ENCODE data around the gene TET2. TPM values are rescaled to one million over a fixed set of nuclear protein-coding genes. Genes with fewer than 3 reads are reported as not detected.

The TET2 gene
- total RNA-seq, 2 experiments from 2014 or later, result 0.19 TPM; not detected in 1

DNA sequence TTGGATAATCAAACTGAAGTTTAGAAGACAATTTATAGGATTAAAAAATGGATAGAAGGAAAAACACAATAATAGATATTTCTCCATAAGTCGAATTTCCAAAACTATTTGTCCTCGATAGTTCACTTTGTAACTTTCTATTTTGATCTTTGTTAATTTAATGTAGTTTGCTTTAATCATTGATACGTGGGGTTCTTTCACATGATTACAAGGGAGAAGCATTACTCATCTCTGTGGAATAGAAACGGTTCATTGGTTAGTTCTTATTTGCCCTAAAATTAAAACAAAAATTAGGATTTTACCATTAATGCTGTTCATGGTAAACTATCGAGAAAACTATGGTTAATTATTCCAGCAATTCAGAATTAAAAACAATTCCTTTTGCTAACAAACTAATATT is 2.1 kb downstream of the TET2 start:
- Histone ChIP-seq H3K27ac (ENCODE audit: low read depth, low read length, poor library complexity, severe bottlenecking) (no peak overlapping the region), H3K36me3 (ENCODE audit: insufficient read depth, low read length) (no peaks in the 10 kb centered on the region), H3K9me2 (ENCODE audit: insufficient read depth, low read length) (no peaks in the 10 kb centered on the region), H4K20me1 (ENCODE audit: insufficient read depth, low read length) (peaks cover 4% of the 10 kb centered on the region; the same call in 1 of the 2 replicates), H3K4me1 (ENCODE audit: insufficient read depth, low read length, poor library complexity, severe bottlenecking) (peaks cover 10% of the 10 kb centered on the region), H3K9me3 (ENCODE audit: low read length) (no peaks in the 10 kb centered on the region), H3K79me2 (ENCODE audit: insufficient read depth, low read depth, low read length) (no peaks in the 10 kb centered on the region), H2AFZ (ENCODE audit: low read length) (no peak overlapping the region), H3K4me3 (ENCODE audit: low read depth, low read length, poor library complexity, severe bottlenecking) (no peak overlapping the region), H3K4me2 (ENCODE audit: low read length) (no peak overlapping the region)
- intact Hi-C loops (cut with micrococcal nuclease; ENCODE audit: unreplicated experiment), result loop anchor here (5.0 kb wide), 1 partner anchor 426 kb away; no protein-coding TSS in a partner anchor
- TF ChIP-seq, protein P1, sequence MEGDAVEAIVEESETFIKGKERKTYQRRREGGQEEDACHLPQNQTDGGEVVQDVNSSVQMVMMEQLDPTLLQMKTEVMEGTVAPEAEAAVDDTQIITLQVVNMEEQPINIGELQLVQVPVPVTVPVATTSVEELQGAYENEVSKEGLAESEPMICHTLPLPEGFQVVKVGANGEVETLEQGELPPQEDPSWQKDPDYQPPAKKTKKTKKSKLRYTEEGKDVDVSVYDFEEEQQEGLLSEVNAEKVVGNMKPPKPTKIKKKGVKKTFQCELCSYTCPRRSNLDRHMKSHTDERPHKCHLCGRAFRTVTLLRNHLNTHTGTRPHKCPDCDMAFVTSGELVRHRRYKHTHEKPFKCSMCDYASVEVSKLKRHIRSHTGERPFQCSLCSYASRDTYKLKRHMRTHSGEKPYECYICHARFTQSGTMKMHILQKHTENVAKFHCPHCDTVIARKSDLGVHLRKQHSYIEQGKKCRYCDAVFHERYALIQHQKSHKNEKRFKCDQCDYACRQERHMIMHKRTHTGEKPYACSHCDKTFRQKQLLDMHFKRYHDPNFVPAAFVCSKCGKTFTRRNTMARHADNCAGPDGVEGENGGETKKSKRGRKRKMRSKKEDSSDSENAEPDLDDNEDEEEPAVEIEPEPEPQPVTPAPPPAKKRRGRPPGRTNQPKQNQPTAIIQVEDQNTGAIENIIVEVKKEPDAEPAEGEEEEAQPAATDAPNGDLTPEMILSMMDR (conservative IDR thresholded peaks at IDR 0.05; ENCODE audit: low read length), result no peak
- no peak for TF ChIP-seq EZH2phosphoT487 (IDR thresholded peaks at IDR 0.05; ENCODE audit: borderline replicate concordance, low read depth, low read length)
- DNase-seq (ENCODE audit: low spot score), result no peak
- POLR2A ChIA-PET, result no interaction called here
- no TSS peak for BruUV-seq (replicated peaks)
- CTCF ChIA-PET (ENCODE audit: unreplicated experiment), result no interaction called here

DNA sequence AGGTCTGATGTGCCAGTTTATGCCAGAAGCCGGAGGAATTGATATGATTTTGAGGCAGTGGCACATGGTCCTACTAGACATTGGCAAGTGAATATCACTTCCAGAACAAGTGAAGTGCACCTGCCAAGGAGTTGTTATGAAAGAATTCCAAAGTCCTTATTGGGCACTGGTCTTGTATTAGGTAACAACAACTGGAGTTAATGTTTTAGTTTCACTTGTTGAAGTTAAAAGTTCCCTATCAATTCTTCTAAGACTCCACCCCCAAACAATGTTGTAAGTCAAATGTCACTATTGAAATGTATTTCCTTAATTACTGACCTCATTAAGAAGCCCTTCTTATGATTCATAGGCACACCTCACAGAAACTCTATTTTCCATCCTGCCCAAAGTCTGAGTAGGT is 3.1 kb downstream of the TET2 start:
- Histone ChIP-seq H3K4me3 (ENCODE audit: low read depth, low read length, poor library complexity, severe bottlenecking) (no peak overlapping the region), H3K4me2 (ENCODE audit: low read length) (no peak overlapping the region), H3K36me3 (ENCODE audit: insufficient read depth, low read length) (no peaks in the 10 kb centered on the region), H2AFZ (ENCODE audit: low read length) (no peak overlapping the region), H3K79me2 (ENCODE audit: insufficient read depth, low read depth, low read length) (no peaks in the 10 kb centered on the region), H3K27ac (ENCODE audit: low read depth, low read length, poor library complexity, severe bottlenecking) (no peak overlapping the region), H4K20me1 (ENCODE audit: insufficient read depth, low read length) (peaks cover 4% of the 10 kb centered on the region; the same call in 1 of the 2 replicates), H3K9me2 (ENCODE audit: insufficient read depth, low read length) (no peaks in the 10 kb centered on the region), H3K4me1 (ENCODE audit: insufficient read depth, low read length, poor library complexity, severe bottlenecking) (peaks cover 10% of the 10 kb centered on the region), H3K9me3 (ENCODE audit: low read length) (no peaks in the 10 kb centered on the region)
- no TSS peak for BruUV-seq (replicated peaks)
- no peak for DNase-seq (ENCODE audit: low spot score)
- no peak for TF ChIP-seq EZH2phosphoT487 (IDR thresholded peaks at IDR 0.05; ENCODE audit: borderline replicate concordance, low read depth, low read length)
- TF ChIP-seq, protein P1 (conservative IDR thresholded peaks at IDR 0.05; ENCODE audit: low read length), result no peak
- intact Hi-C loops (cut with micrococcal nuclease; ENCODE audit: unreplicated experiment), result loop anchor here (5.0 kb wide), 1 partner anchor 427 kb away; no protein-coding TSS in a partner anchor
- ChIA-PET CTCF (ENCODE audit: unreplicated experiment) (no interaction called here), POLR2A (interaction anchor here (0.6 kb wide), 1 partner anchor 525 kb away, joined by 3 read pairs; no protein-coding TSS in a partner anchor)

DNA sequence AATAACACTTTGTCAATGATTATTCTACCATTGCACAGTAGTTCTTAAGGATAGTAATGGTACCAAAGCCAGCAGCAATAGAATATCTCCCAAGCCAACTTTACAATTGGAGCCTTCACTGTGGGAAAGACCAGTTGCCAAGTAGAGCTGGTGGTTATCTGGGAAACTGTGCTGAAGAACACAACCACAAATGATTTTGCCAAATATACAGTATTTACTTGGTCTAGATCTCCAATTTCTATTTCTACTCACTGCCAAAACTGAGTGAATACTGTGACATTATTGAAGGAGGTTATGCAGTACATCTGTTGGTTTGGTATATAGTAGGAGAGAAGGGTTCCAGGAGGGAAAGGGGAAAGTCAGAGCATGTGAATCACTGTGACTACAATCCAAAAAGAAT is 3.8 kb downstream of the TET2 start:
- H3K4me1 ChIP-seq (ENCODE audit: insufficient read depth, low read length, poor library complexity, severe bottlenecking), result peaks cover 10% of the 10 kb centered on the region
- no peak overlapping the region for H2AFZ ChIP-seq (ENCODE audit: low read length)
- H3K9me3 ChIP-seq (ENCODE audit: low read length), result no peaks in the 10 kb centered on the region
- no peaks in the 10 kb centered on the region for H3K79me2 ChIP-seq (ENCODE audit: insufficient read depth, low read depth, low read length)
- POLR2A ChIA-PET, result interaction anchor here (1.0 kb wide), 1 partner anchor 363 kb away, joined by 3 read pairs; no protein-coding TSS in a partner anchor
- H3K36me3 ChIP-seq (ENCODE audit: insufficient read depth, low read length), result no peaks in the 10 kb centered on the region
- H3K4me2 ChIP-seq (ENCODE audit: low read length), result no peak overlapping the region
- no peak for TF ChIP-seq EZH2phosphoT487 (IDR thresholded peaks at IDR 0.05; ENCODE audit: borderline replicate concordance, low read depth, low read length)
- TF ChIP-seq, protein P1 (conservative IDR thresholded peaks at IDR 0.05; ENCODE audit: low read length), result no peak
- H3K9me2 ChIP-seq (ENCODE audit: insufficient read depth, low read length), result no peaks in the 10 kb centered on the region
- no peak overlapping the region for H3K27ac ChIP-seq (ENCODE audit: low read depth, low read length, poor library complexity, severe bottlenecking)
- BruUV-seq (replicated peaks), result no TSS peak
- intact Hi-C loops (cut with micrococcal nuclease; ENCODE audit: unreplicated experiment), result no loop called here
- H3K4me3 ChIP-seq (ENCODE audit: low read depth, low read length, poor library complexity, severe bottlenecking), result no peak overlapping the region
- H4K20me1 ChIP-seq (ENCODE audit: insufficient read depth, low read length), result peaks cover 3% of the 10 kb centered on the region; the same call in 1 of the 2 replicates
- DNase-seq (ENCODE audit: low spot score), result no peak
- CTCF ChIA-PET (ENCODE audit: unreplicated experiment), result no interaction called here
